ENCODE data around the gene VAC14.

- TF ChIP-seq CTCF (IDR thresholded peaks at IDR 0.05) = no peak
- TF ChIP-seq POLR2A (IDR thresholded peaks at IDR 0.05; ENCODE audit: low read depth) = no peak
- no peak for TF ChIP-seq EP300 (IDR thresholded peaks at IDR 0.05)
Measured at GRCh38 chr16:70709457-70709856, 91.5 kb downstream of the VAC14 start.

Measured in esophagus muscularis mucosa (tissue), 4 donors.